HG03558 (cell line): ENCODE results near the gene PROSER2.

Experiments used
- ATAC-seq: cut with Tn5 transposase; IDR thresholded peaks from one replicate; pipeline ENCODE4 v1.9.1; 2021; ENCODE audit warnings: moderate number of reproducible peaks; ENCODE audit not compliant: unreplicated experiment; ENCODE audit errors: extremely low read depth

Gene PROSER2

GRCh38 chr10:11861811-11862428 is 38.8 kb downstream of the PROSER2 start:
- ATAC-seq = no peak

DNA sequence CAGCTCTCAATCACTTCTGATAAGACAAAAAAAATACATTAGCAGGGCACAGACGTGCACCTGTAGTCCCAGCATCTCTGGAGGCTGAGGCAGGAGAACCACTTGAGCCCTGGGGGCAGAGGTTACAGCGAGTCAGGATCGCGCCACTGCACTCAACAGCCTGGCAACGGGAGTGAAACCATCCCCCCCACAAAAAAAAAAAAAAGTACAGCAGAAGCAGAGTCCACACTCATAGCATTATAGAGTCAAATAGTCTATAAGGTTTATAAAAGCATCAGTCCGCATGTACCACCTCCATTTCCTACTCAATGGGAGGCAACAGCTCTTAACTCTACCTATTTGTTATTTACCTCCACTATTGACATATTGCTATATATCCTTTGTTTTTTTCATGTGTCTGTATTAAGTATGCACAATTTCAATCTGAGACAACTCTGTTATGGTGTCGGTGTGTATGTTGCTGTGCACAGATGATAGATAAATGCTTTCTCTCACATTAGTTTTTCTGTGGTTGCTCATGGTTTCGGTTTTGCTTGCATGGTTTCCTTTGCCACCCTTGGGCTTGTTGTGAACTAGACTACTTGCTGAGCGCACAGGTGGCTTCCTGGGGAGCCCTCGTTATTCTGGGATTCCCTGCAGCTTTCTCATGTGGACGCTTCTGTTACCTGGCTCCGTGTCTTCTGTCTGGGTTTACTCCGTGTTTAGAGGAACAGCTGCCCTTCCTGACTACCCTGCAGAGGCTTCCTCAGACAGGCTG is 40.4 kb downstream of the PROSER2 start:
- peak; percentile 98 for ATAC-seq

DNA sequence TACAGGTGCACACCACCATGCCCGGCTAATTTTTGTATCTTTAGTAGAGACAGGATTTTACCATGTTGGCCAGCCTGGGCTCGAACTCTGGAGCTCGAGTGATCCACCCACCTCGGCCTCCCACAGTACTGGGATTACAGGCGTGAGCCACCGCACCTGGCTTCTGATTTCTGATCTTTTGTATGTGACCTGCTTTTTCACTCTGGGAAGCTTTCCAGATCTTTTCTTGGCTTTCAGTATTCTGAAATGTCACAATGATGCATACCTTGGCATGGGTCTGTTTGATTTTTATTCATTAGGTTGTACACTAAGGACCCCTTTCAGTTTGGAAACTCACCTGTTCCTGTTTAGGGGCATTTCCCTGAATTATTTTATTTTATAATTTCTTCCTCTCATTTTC is 41.6 kb downstream of the PROSER2 start:
- no peak for ATAC-seq

DNA sequence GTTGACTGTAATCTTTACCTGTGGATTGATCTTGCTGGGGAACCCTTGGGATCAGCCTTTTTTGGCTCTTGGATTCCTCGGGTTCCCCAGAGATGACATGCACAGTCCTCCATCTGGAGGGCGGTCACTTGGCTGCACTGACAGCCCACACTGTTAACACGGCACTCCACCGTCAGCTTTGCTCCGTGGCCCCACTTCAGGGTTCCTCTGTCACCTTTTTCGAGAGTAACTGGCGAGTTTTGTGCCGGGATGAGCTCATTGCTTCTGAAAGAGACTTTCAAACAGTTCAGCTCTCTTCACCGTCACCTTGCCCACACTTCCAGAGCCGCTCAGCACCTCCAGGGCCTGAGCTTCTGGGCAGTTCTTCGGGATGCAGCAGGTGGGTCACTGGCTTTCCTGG is 42.4 kb downstream of the PROSER2 start:
- no peak for ATAC-seq

DNA sequence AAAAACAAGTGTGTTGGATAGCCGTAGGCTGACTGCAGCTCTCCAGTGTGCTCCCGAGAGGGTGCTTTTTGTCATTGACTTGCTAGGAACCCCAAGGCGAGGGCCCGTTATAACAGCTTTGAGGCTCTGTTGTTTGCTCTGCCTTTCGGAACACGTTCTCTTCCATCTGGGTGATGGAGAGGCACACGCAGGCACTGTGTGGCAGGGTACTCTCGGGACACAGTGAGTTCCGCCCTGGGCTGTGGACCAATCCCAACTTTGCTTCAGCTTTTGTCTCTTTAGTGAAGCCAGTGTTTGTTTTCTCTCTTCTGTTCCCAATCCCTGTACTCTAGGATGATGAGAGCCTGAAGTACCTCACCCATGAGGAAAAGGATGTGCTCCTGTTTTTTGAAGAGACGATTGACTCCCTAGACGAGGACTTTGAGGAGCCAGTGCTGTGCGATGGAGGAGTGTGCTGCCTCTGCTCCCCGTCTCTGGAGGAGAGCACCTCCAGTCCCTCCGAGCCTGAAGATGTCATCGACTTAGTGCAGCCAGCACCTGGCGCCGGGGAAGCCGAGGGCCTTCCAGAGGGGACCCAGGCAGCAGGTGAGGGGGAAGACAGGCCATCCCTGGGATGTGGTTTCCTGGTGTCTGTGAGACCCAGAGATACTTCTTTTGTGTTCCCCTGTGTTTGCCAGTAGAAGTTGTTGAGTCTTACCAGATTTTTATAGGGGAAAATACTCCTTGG is 43.2 kb downstream of the PROSER2 start:
- ATAC-seq = no peak

DNA sequence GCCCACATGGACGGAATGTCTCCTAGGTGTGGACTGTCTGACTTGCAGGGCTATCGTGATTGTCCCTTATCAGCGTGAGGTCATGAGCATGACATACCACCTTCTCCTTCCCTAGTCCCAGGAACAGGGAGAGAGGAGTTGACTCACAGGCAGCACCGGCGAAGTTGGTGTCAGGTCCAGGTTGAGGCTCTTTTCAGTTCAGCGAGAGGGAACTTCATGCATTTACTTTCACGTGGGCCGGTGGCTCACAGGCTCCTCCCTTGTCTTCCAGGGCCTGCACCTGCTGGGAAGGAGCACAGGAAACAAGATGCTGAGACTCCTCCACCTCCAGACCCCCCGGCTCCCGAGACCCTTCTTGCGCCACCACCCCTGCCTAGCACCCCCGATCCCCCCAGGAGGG is 46.1 kb downstream of the PROSER2 start:
- ATAC-seq = no peak

GRCh38 chr10:11869743-11870460 is 46.7 kb downstream of the PROSER2 start:
- no peak for ATAC-seq

GRCh38 chr10:11870461-11870780 is 47.3 kb downstream of the PROSER2 start:
- no peak for ATAC-seq

GRCh38 chr10:11870900-11871400 is 47.8 kb downstream of the PROSER2 start:
- no peak for ATAC-seq

DNA sequence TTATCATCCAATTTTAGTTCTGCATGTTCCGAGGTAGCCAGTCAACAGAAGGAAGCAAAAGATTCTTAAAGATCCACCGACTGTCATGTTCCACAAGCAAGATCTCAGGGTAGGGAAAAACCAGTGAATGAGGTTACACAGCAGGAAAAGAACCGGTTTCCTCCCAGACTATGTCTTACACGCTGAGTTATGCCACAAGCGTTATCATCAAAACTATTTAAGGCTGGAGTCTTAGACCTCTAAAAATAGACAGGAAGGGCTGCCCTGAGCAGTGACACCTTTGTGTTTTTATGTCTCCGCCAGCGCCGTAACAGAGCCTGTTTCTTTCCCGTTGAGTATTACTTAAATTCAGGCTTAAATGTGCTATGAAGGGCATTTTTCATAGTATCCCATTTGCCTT is 48.3 kb downstream of the PROSER2 start:
- ATAC-seq = no peak

DNA sequence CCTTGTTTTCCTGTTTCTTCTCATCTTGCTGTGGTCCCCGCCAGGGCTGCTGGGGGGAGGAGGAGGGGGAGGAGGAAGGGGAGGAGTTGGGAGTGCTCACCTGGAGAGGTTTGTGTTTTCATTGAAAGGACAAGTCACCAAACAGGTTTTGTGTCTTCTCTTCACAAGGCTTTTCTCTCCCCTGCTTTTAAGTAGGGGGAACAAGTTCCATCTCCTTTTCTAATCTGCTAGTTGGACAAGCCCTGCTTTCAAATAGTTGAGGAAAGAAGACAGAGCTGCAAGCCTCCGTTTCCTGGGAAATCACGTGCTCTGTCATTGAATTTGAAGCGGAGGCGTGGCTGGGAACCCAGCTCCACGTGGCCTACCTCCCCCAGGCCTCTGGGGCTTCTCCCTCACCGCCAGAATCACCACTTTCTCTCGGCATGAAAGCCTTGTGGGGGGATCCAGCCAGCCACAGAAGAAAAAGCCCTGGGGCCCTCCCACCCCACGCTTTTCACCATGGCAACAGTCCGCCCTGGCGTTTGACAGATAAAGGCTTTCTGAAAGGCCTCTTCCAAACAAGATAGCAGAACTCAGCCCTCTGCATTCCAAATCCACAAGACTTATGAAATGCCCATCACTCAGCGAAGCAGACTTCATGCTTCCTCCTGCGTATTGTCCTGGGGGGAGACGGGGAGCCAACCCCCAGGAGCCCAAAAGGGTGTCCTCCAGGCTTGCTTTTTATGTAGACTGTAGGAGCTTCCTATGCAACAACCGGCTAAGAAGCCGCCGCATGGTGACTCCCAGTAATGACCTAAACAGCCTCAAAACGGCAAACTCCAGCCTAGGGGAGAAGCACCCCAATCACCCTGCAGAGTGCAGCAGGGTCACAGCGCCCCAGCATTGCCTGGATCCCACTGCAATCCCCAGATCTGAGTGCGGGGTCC is 51.7 kb downstream of the PROSER2 start:
- no peak for ATAC-seq

DNA sequence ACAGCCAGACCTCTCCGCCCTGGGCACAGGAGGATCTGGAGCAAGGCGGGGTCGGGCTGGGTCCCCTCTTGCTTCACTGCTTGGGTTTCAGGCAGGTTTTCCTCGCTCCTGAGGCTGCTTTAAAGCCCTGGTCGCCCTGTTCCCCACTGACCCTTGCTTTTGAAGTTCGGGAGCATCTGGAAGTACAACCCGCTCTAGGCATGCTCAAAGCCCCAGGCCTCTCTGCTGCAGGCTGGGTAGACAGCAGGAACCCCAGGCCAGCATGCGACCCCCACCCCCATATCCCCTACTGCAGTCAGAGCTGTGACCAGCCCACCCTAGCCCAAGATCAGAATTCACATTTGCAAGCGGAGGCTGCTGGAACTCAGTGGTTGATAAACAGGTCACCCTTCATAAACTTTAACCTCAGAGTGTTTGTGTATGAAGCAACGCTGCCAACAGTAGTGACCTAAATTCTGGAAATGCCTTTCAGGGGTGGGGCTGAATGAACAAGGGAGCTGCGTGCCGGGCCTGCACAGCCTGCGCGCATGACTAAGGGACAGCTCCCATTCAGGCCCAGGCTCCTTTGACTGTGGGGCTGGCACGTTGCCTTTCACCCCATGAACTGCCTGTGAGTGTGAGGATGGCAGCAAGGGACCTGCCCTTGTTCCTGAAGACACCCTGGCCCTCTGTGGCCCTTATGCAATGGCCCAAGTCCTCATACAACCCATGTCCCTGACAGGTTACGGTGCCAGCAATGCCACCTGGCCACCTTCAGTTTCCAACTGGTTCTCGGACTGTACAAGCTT is 52.5 kb downstream of the PROSER2 start:
- ATAC-seq = no peak

DNA sequence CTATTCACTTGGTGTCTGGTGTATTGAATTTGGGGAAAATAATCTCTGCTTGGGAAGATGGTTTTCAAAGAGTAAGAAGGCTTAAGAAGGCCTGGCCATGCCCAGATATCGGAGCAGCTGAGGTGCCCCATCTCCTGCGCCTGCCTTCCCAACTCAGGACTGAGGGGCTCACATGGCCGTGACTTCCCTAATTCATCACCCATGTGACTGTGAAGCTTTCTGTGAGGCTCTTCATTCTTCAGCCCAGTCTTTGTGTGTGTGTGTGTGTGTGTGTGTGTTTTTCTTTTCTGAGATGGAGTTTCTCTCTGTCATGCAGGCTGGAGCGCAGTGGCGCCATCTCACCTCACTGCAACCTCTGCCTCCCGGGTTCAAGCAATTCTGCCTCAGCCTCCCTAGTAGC is 53.2 kb downstream of the PROSER2 start:
- ATAC-seq = no peak

DNA sequence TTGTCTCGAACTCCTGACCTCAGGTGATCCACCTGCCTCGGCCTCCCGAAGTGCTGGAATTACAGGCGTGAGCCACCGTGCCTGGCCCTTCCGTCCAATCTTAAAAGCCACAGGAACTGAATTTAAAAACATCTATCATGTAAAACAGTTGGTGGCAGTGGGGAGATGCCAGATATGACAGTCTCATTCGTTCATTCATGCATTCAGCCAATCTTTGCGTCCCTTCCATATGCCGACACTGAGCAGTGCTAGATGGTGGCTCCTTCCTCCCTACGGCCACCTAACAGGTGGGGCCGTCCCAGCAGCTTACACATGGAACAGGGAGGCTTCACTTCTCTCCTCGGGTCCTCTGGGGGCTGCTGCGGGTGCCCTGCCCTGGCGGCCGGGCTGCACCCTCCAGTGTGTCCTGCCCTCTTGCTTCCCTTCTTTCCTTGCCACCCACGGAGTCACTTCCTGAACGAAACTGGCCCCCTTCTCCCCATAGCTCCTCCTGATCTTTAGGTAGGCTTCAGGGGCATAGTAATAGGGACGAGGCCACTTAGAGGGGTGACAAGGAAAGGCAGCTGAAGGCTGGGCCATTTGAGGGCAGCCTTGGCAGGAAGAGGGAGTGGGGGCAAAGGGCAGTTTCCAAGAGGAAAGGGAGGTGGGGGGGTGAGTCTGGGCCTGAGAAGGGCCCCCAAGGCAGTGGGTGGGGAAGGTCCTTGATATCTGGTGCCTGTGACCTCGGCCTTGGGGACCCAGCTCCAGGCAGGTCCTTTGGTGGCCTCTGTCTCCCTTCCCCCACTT is 53.8 kb downstream of the PROSER2 start:
- ATAC-seq = no peak

- ATAC-seq = no peak
Measured at GRCh38 chr10:11877591-11877905, 54.4 kb downstream of the PROSER2 start.

- no peak for ATAC-seq
Measured at GRCh38 chr10:11878776-11879175, 55.6 kb downstream of the PROSER2 start.

DNA sequence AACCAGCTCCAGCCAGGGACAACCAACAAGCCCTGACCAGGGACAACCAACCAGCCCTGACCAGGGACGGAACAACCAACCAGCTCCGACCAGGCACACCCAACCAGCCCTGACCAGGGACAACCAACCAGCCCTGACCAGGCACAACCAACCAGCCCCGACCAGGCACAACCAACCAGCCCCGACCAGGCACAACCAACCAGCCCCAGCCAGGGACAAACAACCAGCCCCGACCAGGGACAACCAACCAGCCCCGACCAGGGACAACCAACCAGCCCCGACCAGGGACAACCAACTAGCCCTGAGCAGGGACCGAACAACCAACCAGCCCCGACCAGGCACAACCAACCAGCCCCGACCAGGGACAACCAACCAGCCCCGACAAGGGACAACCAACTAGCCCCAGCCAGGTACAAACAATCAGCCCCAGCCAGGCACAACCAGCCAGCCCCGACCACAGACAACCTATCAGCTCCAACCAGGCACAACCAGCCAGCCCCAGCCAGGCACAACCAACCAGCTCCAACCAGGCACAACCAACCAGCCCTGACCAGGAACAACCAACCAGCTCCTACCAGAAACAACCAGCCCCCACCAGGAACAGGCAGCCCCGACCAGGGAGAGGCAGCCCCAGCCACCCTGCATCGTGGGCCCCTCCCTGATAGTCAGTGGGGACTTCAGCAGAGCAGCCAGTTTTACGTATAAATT is 56.4 kb downstream of the PROSER2 start:
- ATAC-seq = no peak
